ENCODE measurements around the gene GSTA4.
"Not testable (repeated sequence)": the region's sequence is repeated elsewhere in the genome, so short reads cannot be mapped to it uniquely, and the experiment has no call there.

Gene GSTA4

DNA sequence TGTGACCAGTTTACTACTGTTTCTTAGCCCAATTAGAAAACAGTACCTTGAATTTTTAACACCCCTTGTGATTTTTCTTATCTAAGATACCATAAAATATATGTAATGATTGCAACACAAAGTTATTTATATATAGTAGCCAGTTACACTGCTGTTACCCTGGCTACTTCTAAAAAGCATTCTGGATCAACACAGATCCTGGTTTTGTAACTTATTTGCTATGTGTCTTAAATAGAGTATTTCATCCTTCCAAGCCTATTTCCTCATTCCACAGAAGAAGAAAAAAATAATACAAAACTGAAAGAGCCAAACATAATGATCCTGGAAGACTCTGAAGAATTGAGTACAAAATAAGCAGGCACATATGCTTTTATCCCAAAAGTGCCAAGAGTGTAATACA lies 19.0 kb upstream of the GSTA4 start:
- no peak for DNase-seq (ENCODE audit: low read depth)

DNA sequence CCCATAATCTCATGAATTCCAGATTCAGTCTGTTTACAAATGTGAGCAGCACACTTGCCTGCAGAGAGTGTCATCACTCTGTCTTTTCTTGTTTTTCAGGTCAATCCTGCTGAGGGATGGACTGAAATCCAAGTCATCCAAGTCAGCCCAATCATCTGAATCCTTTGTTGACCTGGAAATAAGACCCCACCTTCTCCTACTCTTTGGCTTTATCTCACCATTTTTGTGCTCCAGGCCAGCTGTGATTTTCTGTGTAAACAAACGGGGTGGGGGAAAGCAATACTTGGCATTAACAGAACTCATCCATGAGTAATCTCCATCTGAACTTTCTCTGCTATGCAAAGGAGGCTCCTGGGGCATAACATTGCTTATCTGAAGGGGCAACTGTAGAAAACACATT lies 16.9 kb upstream of the GSTA4 start:
- DNase-seq (ENCODE audit: low read depth), result no peak

DNA sequence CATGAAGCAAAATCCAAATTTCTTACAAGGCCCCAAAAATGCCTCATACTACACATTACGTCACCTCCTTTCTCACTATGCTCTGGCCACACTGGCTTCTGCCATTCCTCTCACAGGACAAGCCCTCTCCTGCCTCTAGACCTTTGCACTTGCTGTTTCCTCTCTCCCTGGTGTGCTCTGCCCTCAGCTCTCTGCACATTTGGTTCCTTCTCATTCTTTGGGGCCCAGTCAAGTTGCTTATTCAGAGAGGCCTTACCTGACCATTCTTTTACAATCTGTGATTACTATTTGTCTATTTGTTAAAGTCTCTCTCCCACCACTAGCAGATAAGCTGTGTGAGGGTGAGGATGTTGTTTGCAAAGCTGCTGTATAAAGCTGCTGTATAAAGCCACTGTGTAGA lies 15.4 kb upstream of the GSTA4 start:
- no peak for DNase-seq (ENCODE audit: low read depth)

DNA sequence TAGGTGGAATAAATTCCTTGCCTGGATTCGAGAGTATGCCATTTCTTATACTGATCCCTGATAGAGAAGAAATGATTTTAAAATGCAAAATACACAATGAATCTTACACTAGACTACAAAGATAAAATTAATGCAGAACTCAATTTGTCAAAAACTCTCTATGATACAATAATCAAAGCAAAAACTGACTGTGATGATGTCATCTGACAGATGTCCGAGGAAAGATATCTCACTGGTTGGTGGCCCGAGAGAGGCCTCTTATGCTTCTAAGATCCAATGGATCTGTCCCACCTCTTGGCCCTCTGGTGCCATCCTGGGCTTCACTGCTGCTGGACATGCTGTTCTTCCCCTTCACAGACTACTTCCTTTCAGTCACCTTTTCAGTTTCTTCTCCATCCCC lies 14.4 kb upstream of the GSTA4 start:
- no peak for DNase-seq (ENCODE audit: low read depth)

DNA sequence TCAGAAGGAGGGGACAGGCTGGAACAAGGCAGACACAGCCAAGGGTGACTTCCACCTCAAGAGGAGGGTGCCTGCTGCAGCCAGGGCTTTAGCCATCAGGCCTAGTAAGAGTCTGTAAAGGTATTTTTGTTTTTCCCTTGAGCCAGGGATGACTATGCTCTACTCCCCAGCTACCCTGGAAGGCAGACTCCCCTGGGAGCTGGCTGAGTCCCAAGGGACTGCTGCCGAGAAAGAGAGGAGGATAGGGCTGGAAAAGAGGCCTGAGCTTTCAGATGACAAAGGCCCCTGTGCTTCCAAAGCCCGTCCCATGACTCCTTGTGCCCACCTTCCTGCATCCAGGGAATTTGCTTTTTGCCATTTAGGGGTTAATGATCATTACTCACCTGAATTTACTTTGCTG lies 14.0 kb upstream of the GSTA4 start:
- no peak for DNase-seq (ENCODE audit: low read depth)

DNA sequence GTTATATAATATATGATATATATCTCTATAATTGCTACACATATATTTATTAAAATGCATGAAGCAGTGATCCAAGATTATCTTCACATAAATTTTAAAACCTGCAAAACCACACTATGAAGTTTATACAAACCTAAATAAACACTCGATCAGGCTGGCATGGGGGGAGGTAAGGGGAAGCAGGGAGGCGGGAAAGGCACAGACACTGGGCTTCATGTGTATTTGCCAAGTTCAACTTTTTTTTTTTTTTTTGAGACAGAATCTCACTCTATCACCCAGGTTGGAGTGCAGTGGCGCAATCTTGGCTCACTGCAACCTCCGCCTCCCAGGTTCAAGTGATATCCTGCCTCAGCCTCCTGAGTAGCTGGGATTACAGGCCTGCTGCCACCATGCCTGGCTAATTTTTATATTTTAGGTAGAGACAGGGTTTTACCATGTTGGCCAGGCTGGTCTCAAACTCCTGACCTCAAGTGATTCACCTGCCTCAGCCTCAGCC lies 13.2 kb upstream of the GSTA4 start:
- not testable (repeated sequence) for DNase-seq (ENCODE audit: low read depth)

DNA sequence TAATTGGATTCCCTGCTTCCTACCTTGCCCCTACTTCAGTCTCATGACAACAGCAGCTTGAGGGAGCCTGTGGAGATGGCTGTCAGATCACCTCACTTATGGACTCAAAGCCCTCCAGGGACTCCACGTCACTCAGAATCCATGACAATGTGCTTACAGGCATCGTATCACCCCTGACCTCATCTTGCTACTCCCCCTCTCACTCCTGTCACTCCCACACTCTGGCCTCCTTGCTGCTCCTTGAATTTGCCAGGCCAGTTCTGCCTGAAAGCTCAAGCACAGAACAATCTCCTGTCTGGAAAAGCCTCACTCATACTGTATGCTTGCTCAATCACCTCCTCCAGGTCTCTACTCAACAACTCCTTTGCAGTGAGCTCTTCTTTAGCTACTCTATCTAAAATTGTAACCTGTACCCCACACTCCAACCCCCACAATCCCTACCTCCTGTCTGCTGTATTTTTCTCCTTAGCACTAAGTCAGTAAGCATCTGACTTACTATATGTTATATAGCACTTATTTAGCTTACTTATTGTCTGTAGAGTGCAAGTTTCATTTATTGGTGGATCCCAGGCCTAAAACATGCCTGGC lies 10.7 kb upstream of the GSTA4 start:
- DNase-seq (ENCODE audit: low read depth), result no peak

DNA sequence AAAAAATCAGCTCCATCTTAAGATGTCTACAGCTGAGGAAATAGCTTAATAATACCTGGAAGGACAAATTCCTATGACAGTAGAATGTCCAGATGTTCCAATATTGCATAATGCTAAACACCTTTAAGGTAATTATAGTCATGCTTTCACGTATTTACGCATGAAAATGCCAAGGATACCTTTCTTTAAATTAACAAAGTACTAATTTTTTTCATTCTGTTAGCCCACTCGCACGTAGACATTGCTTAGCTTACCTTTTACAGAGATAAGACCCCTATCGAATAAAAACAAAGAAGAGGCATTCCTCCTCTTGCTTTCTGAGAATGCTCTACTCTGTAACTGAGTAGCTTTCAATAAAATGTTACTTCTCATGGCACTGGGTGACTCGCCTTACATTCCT lies 4.4 kb upstream of the GSTA4 start:
- no peak for DNase-seq (ENCODE audit: low read depth)

DNA sequence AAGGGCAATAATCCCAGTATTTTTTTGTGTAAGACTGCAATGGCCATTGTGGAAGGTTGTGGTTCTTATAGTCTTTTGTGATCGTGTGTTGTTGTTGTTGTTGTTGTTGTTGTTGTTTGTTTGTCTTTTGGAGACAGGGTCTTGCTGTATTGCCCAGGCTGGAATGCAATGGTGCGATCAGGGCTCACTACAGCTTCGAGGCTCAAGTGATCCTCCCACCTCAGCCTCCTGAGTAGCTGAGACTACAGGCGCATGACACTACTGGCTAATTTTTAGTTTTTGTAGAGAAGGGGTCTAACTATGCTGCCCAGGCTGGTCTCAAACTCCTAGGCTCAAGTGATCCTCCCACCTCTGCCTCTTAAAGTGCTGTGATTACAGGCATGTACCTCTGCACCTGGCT lies 3.5 kb upstream of the GSTA4 start:
- no peak for DNase-seq (ENCODE audit: low read depth)

DNA sequence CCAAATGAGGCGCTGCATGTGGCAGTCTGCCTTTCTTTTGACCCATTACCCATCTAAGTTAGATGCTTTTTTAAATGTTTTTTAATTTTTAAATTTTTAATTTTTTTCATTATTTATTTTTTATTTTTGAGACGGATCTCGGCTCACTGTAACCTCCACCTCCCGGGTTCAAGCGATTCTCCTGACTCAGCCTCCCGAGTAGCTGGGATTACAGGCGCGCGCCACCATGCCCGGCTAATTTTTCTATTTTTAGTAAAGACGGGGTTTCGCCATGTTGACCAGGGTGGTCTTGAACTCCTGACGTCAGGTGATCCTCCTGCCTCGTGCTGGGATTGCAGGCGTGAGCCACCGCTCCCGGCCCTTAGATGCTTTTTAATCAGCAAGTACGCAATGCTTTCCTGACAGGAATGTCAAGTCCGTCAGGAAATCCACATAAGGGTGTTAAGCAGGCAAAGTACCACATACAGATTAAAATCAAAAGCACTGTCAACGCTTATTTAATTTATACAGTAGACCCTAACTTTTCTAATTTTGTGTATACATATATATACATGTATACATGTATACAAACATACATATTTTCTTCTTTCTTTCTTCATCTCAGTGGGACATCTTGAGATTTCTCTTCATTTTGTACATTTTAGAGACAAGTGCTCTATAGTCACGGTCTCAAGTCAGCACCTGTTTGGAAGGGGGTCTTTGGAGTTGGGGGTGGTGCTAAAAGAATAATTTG lies 995 bp upstream of the GSTA4 start:
- no peak for DNase-seq (ENCODE audit: low read depth)

DNA sequence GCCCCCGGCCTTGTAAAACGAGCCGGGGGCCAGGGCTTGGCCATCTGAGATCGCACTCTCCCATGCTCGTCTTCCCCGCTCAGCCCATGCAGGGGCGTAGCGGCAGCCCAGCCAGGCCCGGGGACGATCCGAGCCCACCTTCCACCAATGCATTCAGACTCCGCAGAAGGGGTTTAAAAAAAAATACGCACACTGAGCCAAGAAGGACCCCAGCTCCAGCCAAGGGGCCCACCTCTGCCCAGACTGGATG lies 320 bp downstream of the GSTA4 start:
- no peak for DNase-seq (ENCODE audit: low read depth)

DNA sequence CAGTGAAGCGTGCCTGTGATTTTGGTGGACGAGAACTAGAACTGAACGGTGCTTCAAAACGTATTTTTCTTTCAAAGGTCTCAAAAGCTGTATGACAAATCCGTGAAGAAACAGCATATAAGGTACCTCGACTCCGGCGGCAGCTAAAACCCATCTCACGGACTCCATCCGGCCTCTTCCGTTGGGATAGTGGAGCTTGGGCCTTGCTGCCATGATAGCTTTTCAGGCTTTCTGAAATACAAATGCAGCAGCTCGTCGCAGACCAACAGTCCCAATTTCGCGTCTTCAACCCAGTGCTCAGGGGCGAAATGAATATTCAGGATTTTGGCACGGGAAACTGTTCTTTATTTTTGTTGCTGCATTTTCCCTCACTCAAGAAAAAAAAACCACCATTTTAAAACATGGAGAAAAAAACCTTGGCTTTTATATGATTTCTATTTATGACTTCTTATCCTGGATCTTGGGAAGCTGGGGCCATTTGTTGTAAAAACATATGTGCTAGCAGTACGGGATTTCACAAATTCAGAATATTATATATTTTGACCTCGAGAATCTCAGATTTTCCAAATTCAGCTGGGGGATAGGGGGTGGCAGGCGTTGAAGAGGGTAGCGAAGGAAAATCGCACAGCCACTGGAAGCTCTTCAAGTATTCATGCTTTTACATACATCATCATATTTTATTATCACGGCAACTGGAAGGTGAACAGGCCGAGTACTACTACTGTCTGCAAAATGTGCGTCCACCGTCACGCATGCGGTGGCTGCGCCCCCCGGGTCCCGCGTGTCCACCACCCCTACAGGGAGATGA lies 849 bp downstream of the GSTA4 start:
- DNase-seq (ENCODE audit: low read depth), result no peak

DNA sequence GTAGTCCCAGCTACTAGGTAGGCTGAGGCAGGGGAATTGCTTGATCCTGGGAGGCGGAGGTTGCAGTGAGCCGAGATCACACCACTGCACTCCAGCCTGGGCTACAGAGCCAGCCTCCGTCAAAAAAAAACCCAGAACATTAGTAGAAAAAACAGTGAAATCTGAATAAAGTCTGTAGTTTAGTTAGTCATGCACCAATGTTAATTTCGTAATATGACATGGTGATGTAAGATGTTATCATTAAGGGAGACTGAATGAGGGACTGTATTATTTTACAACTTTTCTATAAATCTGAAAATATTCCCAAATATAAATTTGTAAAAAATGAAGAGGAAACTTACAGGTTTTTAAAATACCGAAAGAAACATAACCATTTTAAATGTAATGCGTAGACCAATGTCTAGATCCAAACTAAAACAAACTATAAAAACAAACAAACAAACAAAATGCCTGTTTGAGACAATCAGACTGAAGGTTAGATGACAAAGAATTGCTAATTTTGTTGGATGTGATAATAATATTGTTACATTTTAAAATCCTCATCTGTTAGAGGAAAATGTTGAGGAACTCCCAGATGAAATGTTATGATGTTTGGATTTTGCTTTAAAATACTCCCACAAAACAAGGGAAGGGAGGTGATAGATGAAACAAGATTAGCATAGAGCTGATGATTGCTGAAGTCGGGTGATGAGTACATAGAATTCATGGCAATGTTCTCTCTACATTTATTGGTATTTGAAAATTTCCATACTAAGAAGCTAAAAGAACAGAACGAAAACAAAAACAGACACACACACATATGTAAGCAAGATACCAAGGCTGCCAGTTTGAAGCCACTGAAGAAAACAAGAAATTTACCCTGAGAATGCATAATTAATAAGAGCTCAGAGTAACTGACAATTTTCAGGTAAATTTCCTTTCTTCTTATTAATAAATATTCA lies 1.8 kb downstream of the GSTA4 start:
- no peak for DNase-seq (ENCODE audit: low read depth)

DNA sequence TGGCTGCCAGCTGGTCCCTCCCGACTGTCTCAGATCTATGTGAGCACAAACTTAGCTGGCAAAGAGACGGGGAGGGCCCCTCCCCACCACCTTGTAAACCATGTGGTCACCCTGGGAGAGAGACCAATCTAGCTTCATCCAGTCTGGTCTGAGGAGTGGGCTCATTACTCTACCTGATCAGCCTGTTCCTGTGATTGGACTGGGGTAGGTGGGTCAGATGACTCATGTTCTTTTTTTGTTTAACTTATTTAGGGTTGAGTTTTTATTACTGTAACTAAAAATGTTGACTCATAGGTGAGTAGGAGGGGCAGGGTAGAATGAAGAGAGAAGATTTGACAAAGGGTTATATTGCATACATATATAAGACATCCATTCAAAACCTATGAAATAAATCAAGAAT lies 4.7 kb downstream of the GSTA4 start:
- no peak for DNase-seq (ENCODE audit: low read depth)

DNA sequence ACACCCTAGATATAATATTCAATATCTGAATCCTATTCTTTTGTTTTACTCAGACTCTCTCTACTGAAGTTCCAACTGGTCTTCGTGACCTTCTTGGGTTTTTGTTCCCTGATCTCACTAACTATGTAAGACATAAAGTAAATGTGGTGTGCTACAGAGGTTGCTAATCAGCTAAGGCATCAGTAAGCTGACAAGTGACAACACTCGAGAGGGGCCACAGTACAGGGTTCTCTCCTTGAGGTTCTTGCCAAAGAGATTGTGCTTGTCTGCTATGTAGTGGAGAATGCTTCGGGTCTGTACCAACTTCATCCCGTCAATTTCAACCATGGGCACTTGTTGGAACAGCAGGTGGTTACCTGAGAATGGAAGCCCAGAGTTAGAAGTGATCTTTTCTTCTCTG lies 9.9 kb downstream of the GSTA4 start:
- no peak for DNase-seq (ENCODE audit: low read depth)

DNA sequence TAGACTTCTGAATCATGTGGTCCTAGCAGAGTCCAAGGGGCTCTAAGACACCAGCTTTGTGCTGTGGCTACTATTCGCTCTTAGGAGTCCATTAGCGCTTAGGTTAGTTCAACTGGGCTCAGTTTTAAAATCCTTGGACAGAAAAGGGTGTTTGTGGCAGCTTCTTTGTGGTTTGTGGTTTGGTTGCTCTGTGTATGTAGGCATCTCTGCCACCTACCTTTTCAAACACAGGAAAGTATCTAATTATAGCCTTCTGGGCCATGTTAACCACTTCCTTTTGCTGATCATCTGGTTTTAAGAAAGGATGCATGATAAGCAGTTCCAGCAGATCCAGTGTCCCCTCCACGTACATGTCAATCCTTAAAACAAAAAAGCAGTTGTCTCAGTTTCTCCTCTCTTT lies 10.8 kb downstream of the GSTA4 start:
- no peak for DNase-seq (ENCODE audit: low read depth)

DNA sequence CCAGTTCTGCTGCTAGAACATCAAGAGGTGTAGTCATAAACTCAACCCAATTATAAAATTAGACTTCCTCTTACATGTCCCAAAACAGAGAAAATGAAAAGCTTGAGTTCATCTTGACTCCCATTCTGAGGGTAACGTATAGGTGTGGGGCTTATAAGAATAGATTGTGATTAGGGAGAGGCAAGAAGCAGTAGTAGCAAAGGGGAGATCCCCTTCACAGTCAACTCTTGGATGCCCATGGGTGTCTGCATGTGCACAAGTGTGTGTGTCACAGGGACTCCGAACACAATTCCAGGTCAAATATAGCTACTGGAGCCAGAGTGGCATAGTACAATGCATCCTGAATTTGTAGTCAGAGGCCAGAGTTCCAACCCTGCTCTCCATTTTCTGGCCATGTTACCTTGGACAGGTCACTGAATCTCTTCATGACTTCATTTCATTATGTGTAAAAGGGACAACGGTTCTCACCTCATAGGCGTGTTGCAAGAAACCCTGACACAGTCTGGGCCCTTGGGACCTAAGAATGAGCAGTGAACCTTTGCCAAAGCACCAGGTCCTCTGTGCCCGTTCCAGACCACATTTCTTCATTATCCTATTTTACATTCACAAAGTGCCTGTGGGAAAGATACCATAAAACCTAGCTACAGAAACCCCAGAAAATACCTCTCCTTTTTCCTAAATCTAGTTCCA lies 11.8 kb downstream of the GSTA4 start:
- no peak for DNase-seq (ENCODE audit: low read depth)

DNA sequence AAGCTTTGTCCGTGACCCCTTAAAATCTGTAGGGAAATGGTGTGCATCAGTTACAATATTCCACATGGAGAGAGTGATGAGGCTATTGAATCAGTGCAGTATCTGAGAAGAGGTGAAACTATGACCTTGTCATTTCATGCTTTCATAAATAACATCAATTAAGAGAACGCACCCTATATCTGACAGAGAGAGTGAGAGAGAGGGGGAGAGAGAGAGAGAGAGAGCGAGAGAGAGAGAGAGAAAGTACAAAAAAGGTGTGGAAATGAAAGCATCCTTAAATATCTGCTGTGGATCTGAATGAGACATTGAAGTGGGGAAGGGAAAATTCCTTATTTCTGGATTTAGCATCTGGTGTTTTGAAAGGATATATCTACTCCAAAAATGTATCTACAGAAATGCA lies 12.4 kb downstream of the GSTA4 start:
- DNase-seq (ENCODE audit: low read depth), result no peak

DNA sequence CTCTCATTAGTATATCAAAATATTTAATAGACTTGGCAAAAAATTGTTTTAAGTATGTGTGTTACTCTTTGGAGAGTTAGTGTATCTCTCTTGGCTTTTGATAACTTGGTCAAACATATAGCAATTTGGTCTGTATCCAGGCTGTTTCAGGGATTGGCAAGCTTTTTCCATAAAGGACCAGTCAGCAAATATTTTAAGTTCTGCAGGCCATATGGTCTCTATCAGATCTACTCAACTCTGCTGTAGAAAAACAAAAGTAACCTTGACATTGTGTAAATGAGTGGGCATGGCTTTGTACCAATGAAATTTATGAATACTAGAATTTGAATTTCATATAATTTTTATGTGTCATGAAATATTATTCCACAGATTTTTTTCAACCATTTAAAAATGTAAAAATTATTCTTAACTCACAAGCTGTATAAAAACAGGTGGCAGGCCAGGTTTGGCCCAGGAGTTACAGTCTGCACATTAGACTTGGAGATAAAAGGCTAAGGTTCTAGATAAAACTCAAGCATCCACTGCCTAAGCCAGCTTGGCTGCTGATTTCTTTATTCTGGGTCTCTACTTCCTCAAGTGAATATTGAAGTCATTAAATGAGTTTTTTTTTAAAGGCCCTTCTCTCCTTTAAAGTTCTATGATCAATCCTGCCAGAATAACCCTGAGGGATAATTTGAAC lies 13.7 kb downstream of the GSTA4 start:
- DNase-seq (ENCODE audit: low read depth), result no peak

DNA sequence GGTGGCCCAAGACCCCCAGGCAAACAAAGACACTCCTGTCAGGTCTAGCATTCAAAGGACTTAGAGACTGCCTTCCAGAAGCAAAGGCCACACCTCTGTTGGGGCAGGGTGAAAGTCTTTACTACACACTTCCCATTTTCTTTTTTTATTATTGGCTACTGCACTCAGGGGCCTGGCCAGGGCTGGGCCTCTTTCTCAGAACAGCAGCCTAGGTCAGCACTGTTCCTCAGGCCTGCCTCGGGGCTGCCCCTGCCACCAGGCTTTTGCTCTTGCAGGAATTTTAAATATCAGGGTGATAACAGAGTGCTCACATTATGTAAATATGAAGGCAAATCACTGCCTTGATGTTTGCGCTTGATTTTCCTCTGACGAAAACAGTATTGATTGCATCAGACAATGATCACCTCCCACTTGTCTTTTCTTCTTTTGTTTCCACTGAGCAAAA lies 18.5 kb downstream of the GSTA4 start:
- DNase-seq (ENCODE audit: low read depth), result no peak

DNA sequence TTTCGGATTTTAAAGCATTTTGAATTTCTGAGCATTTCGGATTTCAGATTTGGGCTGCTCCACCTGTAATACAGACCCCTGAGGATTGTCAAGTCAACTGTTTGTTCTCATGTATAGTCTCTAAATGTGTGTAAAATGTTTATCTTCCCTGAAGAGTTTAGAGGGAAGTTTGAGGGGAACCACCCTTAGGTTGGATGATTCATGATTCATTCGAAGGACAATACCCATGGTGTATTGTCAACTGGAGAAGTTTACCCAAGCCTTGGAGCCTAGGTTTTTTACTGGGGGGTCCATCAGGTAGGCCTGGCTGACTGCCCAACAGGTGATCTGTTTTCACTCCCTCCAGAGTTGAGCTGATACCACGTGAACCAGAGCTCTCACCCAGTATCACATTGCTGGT lies 18.9 kb downstream of the GSTA4 start:
- DNase-seq (ENCODE audit: low read depth), result no peak

Measured in GM04504 (cell line).